Smooth muscle cell of the brain vasculature (primary cell): ENCODE measurements around the gene MRPS10.
A peak's percentile ranks its signal among the peaks of the same experiment; 100 is the strongest.

ENCODE experiments used
- DNase-seq: peaks from one replicate; pipeline ENCODE4 v3.0.0-alpha.2; 2012; ENCODE audit warnings: low read depth, low spot score

The MRPS10 gene

DNA sequence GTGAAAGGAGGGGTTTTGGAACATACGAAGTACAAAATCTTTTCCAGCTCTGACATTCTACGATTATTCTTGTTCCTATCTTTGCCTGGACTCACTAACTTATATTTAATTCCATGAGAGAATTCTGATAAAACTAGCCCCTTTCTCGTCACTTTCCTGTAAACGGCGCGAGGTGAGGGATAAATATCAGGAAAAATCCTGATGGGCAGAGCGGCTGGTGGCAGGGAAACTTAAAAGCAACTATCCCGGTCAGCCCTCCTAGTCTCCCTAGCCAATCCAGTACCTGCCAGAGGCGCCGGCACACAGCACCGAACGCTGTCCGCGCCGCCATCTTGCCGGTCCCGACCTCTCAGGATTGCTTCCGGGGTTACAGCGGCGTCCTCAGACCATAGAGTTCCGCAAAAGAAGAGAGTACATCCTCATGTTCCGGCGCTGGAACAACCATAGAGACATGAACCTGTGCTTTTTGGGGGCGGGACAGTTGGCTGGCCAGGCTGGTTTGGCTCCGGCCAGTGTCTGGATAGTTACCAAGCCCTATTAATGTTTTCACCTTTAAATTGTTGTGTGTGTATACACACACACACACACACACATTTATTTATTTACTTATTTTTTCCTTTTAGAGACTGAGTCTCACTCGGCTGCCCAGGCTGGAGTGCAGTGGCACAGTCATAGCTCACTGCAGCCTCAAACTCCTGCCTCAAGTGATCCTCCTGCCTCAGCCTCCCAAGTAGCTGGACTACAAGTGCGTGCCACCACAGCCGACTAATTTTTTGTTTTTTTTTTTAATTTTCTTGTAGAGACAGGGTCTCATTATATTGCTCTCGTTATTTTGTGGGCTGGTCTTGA lies at the start of gene MRPS10:
Gene MRPS10 (minus strand): TSS at position 343 of the 849 bp plus-strand sequence. CDS start 12 bp downstream, at position 331.
- peak; percentile 79 for DNase-seq

DNA sequence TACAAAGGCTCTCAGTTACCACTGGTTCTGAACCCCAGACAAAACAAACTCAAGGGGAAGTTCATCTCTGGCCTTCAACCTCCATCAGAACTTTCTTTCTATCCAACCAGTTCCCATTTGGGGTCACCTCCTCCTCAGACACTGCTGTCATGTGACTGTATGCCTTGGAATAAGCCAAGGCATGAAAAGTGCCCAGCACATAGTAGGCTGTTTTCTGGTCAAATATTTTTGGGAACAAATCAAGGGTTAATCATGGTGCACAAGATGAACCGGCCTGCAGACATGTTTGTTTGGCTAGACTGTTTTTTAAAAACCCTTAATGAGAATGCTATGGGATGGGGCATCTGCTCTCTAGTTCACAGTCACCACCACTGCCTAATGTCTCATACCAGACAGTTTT lies 48.9 kb upstream of the MRPS10 start:
- DNase-seq = no peak

DNA sequence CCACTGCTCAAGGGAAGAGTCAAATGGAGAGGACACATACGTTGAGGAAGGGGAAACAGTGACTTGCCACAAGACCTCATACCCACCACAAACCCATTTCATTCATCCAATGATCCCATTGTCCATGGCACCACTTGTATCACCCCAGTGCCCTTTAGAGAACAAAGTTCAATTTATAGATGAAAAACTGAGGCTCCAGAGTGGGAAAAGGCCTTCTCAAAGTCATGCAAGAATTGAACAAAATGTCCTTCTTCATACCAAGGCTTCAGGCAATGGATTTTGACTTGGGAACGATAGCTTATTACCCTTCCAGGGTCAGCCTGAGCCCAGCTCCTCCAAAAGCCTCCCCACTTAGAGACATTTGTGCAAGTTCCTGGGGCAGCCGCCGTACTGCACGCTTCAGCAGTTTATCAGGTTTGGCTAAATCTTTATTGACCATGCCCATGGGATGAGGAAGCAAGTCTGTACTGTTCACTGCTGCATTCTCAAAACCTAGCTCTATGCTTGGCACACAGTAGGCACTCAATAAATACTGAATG lies 47.3 kb upstream of the MRPS10 start:
- no peak for DNase-seq

DNA sequence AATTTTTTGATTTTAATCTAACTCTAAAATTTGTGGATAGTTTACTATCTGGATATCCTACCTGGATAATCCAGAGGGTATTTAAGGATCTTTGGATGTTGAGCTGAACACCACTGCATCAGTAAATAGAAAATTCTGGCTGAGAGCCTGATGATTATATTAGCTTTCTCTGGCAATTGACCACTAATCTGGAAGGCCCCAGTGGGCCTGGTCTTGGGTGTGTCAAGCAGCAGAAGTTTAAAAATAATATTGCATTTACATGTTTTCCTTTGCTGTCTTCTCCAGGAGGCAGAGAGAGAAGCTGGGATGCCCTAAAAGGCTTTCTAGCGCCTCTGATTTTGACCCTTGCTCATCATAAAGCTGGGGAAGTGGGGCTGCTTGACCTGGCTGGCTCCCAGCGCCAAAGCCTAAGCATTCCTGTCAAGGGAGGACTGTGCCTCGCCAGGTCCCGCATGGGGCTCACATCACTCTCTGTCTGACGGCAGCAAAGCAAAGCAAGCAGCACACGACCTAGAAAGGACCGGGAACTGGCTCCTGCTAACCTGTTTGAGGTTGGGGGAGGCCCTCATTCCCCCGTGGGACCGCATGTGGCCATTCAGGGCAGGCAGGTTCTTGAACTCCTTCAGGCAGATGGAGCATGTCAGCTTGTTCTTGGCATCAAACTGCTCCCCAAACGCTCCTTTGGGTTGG lies 46.6 kb upstream of the MRPS10 start:
- DNase-seq = no peak

DNA sequence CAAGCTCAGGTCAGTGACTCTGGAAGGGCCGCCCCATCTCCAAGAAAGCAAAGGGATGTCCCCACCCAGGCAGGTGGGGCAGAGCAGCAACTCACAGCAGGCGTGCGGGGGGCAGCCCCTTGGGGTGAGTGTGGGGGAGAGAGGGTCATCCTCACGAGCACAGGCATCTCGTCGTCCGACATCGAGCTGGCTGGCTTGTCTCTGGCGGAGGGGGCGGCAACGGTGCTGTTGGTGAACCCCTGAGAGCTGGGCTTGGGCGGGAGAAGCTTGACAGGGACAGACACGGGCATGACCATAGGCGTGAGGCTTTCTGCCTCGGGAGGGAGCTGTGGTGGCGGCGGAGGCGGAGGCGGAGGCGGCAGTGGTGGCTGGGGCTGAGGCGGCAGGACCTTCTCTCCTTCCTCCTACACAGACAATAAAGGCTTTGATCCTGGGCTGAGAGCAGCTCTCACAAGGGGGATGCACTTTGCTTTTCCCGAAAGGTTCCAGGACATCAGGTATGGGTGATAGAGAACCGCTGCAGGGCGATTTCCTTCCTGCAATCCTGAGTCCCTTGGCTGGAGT lies 45.6 kb upstream of the MRPS10 start:
- DNase-seq = no peak

DNA sequence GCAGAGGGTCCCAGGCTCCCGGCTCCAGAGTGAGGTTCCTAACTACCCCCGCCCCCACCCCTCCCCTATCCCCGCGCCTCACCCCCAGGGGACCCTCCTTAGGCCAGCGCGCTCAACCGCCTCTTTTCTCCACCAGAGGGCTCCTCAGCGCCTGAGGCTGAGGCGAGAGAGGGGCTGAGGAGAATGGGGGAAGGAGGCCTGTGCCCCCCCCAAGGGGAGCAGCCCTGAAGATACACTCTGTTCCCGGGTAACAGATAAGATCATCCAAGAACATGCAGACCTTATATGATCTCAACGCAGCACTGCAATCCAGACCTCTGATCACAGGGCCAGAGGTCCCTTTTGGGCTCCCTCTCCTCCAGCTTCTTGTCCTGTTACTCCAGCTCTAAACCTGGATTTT lies 43.3 kb upstream of the MRPS10 start:
- DNase-seq = no peak

DNA sequence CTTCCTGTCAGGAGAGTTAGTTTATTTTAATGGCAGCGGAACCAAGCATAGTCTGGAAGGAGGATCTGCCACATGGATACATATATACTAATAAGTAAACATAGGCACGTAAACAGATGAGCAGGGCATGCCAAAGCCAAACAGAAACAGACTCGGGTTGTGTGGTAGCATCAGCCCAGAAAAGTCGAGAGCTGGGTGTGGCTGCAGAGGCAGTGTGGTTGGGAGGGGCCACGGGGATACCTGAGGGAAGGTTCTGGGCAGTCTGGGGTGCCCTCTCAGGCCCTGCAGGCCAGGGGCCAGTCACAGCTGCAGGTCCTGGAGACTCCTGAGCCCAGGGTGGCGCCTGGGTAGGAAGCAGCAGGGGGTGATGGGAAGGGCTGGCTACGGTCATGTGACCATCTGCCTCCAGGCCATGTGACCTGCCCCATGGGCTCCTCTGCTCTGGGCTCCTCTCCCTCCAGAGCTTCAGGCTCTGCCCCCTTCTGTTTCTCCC lies 42.8 kb upstream of the MRPS10 start:
- DNase-seq = no peak

DNA sequence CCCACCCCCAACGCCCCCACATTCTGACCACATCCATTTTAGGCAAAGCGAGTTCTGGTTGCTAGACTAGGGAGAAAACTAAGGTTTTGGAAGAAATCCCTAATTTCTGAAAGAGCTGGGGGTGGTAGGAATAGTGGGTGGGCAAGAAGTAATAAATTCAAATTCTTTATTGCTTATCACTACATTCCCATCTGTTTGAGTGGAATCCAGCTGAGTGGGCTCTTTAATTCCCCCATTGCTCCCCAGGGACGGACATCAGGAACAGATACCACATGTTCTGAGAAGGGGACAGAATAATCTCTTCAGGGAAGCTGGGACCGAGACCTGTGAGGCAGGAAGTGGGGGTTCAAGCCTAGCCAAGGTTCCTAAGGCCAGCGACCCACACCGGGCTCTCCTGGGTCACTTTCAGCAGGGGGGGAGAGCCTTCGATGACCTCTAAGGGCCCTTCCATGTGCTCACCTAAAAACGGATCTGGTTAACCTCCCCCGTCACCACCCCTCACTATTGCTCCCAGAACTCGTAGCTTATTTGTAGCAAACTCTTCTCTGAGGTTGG lies 42.3 kb upstream of the MRPS10 start:
- no peak for DNase-seq

DNA sequence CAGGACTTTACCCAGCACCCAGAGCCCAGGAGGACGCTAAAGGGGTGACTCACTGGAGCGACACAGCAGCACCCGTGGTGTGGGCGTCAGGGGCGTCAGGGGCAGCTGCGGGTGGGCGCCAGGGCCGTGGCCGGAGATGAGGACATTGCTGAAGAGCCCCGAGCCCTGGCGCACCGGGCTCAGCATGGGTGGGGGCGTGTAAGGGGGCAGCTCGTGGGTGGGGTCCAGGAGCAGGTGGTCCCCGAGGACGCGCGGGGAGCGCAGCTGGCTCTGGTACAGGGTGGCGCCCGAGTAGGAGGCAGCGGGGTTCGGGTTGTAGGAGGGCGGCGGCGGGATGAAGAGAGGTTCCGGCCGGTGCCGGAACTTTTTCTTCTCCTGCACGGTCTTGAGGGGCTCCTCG lies 41.6 kb upstream of the MRPS10 start:
- no peak for DNase-seq

DNA sequence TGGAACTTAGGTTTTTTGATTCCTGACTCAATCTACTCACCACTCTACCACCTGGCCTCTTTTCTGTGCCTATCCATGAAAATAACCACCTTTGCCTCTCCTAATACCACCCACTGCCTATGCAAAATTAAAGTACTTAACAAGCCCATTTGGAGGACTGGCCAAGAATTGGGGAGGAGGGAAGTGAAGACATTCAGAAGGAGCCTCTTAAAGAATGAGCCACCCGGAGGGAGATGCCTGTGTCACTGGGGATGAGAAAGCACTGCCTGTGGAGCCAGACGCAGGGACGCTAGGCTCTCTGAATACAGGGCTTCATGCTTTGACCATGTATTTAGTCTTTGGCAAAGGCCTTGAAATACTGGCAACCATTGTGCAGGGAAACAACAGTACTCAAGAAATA lies 40.0 kb upstream of the MRPS10 start:
- no peak for DNase-seq

DNA sequence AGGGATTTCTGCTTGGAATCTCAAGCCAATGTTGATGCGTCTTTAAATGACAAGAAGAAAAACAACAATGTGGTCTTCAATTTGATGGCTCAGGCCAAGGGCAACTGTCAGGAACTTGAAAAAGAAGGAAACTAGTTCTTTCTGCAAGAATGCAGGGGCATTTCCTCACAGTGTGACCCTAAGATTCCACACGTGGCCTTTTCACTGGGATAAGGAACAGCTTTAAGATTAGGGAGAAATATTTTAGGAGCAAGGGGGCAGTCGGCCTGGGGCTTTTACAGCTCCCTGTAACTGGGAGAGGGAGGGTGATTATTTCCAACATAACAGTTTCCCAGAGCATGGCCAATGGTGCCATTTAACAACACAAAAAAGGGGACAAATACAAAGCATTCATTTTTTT lies 39.4 kb upstream of the MRPS10 start:
- DNase-seq = no peak

DNA sequence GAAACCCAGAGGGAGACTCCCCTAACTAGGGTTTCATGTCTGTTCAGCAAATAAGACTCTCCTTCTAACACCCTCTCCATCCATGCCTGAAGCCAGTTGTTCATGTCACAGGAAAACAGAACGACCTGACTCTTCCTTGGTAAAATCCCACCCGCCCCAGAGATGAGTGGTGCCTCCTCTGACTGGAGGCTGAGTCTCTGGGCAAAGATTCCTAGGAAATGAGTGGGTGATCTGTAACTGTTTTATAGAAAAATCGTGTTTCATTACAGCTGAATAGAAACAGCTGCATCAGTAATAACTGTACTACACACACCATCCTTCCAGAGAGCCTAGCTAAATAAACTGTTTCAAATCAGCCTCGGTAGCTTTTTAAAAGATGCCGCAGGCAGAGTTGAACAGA lies 37.4 kb upstream of the MRPS10 start:
- no peak for DNase-seq

DNA sequence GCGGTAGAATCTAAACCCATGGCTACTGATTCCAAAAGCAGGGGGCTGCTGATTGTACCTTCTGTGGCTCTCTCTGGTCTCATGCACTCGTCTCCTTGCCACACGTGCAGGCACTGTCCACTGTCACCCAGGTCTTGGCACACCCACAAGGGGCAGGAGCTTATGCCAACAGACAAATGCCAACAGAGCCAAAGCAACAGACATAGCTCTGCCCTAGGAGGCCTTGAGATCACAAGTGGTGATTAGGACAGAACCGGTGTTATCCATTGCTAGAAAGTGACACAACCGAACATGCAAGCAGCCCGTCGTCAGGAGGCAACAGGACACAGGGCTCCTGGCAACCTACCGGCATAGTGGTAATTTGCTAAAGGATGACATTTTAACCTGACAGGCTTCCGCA lies 36.8 kb upstream of the MRPS10 start:
- DNase-seq = no peak

DNA sequence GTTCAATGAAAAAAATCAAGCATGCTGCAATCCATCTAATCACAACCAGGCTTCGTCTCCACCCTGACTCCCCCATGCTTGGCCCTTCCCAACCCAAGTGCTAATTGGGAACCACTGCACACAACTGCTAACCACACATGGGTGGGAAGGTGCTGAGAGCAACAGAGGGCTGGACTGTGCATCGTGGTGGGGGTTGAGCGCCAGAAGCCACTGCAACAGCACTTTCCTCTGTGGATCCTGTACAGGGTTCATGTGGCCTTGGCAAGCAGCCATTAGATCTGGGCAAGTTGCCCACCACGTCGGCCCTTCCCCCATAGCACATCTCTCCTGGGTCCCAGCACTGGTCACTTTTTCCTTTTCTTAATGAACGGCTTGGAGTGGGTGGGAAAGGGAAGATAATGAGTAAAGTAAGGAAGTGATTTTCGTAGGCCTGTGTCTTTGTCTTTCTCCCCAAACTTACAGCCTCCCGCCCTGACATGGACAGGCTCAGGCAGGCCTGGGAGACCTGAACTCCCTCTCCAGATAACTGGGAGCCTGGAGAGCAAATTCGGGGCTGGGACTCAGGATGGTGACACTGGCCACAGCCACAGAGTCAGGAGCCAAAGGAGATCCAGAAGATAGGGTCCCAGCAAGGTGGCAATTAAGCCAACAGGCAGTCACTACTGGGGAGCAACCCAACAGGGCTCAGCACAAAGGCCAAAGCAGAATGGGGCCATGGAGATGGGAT lies 34.4 kb upstream of the MRPS10 start:
- no peak for DNase-seq

DNA sequence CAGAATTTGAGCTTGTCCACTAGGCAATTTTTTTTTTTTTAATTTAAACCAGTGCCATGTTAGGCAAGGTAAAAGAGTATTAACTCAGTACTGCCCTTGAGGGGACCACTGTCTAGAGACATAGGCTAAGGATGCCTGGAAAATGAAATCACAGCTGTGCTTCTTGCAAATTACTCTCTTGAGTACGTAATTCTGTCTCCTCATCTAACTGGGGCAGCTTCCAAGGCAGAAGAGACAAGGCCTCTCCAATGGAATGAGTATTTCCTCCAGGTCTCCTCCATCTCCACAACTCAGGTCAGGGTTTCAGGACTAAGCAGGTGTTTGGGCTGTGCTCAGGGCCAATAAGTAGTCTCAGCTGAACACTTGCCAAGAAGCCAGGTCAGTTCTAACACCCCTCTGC lies 33.8 kb upstream of the MRPS10 start:
- no peak for DNase-seq

DNA sequence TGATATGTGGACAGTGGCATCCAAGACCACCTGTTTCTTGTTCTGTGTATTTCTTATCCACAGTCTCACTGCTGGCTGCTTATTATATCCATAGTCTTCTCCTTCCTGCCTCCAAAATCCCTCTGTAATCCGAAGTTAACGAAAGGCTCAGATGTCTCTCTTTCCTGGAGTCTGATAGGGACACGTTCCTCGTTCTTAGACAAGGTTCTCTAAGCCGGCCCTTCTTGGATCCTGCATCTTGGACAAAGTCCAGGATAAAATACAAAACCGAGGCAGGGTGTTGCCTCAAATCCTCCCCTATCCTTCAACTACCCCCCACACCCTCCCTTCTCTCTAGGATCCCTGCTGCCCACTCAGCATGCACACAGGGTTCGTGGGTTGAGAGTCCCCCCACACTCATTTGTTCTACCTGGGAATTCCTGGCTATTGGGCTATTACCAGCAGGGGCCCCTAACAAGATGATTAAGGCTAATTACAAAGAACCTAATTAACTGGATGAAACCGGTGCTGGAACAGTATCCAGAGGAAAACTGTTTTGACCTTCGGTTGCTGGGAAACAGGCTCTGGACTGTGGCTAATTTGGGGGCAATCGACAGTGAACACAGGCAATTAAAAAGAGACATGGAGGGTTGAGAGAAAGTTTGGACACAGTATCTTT lies 32.7 kb upstream of the MRPS10 start:
- no peak for DNase-seq

DNA sequence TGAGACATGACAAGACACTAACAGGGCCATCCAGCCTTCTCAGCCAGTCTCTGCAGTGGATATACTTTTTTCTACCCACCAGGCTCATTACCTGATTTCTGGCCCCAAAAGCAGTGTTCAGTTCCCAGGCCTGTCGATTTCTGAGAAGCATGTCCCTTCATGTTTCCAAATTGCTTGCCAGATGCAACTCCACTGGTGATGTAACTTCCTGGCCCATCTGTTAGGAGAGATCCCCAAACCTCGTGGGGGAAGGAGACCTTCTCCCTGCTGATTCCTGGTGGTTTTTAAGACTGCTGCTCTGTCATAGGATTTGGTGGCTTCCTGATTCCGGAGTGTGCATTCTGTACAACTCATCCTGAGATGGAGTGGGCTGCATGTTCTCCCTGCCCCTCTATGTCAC lies 31.6 kb upstream of the MRPS10 start:
- DNase-seq = no peak

DNA sequence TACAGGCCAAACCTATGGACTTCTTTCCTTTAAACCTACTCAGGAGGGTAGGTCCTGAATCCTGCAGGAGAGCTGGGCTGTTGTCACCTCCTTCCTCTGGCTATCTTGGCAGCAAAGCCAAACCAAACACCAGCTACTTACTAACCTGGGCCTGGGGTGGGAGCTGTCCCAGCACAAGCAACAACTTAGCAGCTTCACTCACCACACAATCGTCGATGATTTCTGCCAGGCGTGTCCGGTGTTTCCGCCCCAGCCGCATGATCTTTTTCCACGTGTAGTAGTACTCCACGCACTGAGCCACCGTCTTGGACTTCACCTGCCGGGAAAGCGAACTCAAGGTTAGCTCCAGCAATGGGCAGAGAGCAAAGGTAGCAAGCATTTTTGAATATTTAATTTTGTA lies 25.4 kb upstream of the MRPS10 start:
- no peak for DNase-seq

DNA sequence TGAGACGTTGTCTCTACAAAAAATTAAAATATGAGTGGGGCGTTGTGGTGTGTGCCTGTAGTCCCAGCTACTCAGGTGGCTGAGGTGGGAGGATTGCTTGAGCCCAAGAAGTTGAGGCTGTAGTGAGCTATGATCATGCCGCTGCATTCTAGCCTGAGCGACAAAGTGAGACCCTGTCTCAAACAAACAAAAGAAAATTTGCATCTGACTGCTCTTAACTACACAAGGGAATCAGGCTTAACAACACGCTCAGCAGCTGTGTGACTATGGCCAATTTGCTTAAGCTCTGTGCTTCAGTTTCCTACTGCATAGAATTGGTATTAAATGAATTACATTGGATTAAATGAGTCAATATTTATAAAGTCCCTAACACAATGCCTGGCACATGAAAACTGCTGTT lies 24.3 kb upstream of the MRPS10 start:
- DNase-seq = no peak

DNA sequence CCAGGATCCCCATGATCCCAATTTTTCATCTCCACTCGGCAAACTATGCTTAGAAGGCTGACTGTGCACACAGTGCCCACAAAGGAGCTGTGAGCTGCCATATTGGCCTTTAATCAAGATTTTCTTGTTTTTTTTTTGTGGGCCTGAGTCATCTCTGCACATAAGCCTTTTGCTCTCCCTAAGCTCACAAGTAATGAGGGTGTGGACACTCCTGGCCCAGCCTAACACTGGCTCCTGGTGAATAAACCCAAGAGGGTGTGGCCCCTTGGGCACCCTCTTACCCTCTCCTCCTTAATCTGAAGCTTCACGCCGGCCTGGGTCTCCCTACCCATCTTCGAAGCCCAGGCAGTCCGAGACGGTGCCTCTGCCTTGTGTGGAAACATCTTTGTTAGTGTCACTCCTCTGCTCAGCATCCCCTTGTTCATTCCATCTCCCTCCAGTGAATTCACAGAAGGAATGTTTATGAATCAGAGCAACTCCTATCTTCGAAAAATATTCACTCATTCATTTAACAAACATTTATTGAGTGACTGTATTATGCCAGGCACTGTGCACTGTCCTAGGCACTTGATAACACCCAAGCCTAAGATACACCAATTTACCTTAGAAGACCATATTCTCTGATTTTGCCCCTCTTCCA lies 22.2 kb upstream of the MRPS10 start:
- DNase-seq = no peak
